Esophagus muscularis mucosa (tissue), 3 donors: ENCODE results near the gene BBS9.

Experiments
- POLR2A ChIP-seq: fragments of 450-650 bp; IDR thresholded peaks from one replicate; pipeline ENCODE4 v1.6.1; 2017; ENCODE audit warnings: antibody characterized with exemption, moderate library complexity, mild to moderate bottlenecking, low read depth
- TF ChIP-seq, protein P1 (sequence below), 3 experiments: fragments of 200-600 bp in 2 of 3; fragments of 450-650 bp in 1 of 3; sonication (generic) in 2 of 3; IDR thresholded peaks; one replicate each; pipeline ENCODE4 v1.5.1; 2017 to 2019; ENCODE audit warnings: antibody characterized with exemption in 3 of 3, mild to moderate bottlenecking in 2 of 3, moderate library complexity in 1 of 3

DNA sequence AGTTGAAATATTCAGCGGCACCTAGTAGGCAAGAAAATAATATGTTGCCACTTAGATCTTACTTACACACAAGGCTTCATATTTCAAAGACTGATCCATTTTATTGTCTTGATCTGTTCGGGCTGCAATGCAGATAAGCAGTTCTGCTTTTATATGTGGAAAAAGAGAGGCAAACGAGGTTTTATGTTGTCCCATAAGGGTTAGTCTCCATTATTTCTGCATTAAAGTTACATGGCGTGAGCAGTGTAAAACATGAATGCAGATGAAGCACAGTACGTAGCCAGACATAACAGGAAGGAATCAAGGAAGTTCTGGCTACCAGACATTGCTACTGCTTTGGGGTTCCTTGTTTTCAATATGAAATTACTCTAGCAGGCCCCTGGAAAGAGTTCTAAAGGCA, 224.8 kb downstream of the BBS9 start:
- TF ChIP-seq, protein P1, sequence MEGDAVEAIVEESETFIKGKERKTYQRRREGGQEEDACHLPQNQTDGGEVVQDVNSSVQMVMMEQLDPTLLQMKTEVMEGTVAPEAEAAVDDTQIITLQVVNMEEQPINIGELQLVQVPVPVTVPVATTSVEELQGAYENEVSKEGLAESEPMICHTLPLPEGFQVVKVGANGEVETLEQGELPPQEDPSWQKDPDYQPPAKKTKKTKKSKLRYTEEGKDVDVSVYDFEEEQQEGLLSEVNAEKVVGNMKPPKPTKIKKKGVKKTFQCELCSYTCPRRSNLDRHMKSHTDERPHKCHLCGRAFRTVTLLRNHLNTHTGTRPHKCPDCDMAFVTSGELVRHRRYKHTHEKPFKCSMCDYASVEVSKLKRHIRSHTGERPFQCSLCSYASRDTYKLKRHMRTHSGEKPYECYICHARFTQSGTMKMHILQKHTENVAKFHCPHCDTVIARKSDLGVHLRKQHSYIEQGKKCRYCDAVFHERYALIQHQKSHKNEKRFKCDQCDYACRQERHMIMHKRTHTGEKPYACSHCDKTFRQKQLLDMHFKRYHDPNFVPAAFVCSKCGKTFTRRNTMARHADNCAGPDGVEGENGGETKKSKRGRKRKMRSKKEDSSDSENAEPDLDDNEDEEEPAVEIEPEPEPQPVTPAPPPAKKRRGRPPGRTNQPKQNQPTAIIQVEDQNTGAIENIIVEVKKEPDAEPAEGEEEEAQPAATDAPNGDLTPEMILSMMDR (IDR thresholded peaks at IDR 0.05): no peak
- TF ChIP-seq POLR2A: no peak
